Skeletal muscle satellite cell (primary cell): Measurements from ENCODE around the gene KIF16B.

ENCODE experiments used
- H3K27me3 ChIP-seq: 2 replicates; pipeline ENCODE4 v1.7.0; 2013; ENCODE audit warnings: low read length; ENCODE audit not compliant: control insufficient read depth, insufficient read depth
- H3K36me3 ChIP-seq: 2 replicates; pipeline ENCODE4 v1.7.0; 2013; ENCODE audit warnings: mild to moderate bottlenecking, control low read depth, low read length; ENCODE audit not compliant: insufficient read depth
- H3K4me1 ChIP-seq: 2 replicates; pipeline ENCODE4 v1.7.0; 2013; ENCODE audit warnings: low read length; ENCODE audit not compliant: control insufficient read depth, insufficient read depth
- H3K4me2 ChIP-seq: 2 replicates; pipeline ENCODE4 v1.7.0; 2013; ENCODE audit warnings: mild to moderate bottlenecking, low read length
- H3K4me3 ChIP-seq: 2 replicates; pipeline ENCODE4 v1.7.0; 2013; ENCODE audit warnings: low read length
- H3K9ac ChIP-seq: 2 replicates; pipeline ENCODE4 v1.7.0; 2013; ENCODE audit warnings: mild to moderate bottlenecking, low read depth, low read length, moderate library complexity
- H3K9me3 ChIP-seq: replicated peaks from 2 replicates; pipeline ENCODE4 v1.7.0; 2013; ENCODE audit warnings: mild to moderate bottlenecking, control low read depth, low read length

The KIF16B gene

GRCh38 chr20:16385462-16385861 lies 187.8 kb downstream of the KIF16B start:
- H3K27me3 ChIP-seq: no peaks in the 10 kb centered on the region
- no peaks in the 10 kb centered on the region for H3K9me3 ChIP-seq
- no peaks in the 10 kb centered on the region for H3K36me3 ChIP-seq
- H3K4me2 ChIP-seq: no peak overlapping the region
- no peaks in the 10 kb centered on the region for H3K4me1 ChIP-seq
- H3K4me3 ChIP-seq: no peak overlapping the region
- H3K9ac ChIP-seq: no peak overlapping the region

GRCh38 chr20:16381444-16381843 lies 191.8 kb downstream of the KIF16B start:
- Histone ChIP-seq H3K36me3 (no peaks in the 10 kb centered on the region), H3K27me3 (no peaks in the 10 kb centered on the region), H3K9ac (no peak overlapping the region), H3K9me3 (no peaks in the 10 kb centered on the region), H3K4me3 (no peak overlapping the region), H3K4me2 (no peak overlapping the region), H3K4me1 (no peaks in the 10 kb centered on the region)

- Histone ChIP-seq H3K4me3 (no peak overlapping the region), H3K9me3 (no peaks in the 10 kb centered on the region), H3K36me3 (no peaks in the 10 kb centered on the region), H3K27me3 (no peaks in the 10 kb centered on the region), H3K4me1 (no peaks in the 10 kb centered on the region), H3K4me2 (no peak overlapping the region), H3K9ac (no peak overlapping the region)
Measured at GRCh38 chr20:16378712-16379370, 194.4 kb downstream of the KIF16B start.

- Histone ChIP-seq H3K36me3 (no peaks in the 10 kb centered on the region), H3K27me3 (no peaks in the 10 kb centered on the region), H3K4me3 (no peak overlapping the region), H3K9ac (no peak overlapping the region), H3K4me1 (no peaks in the 10 kb centered on the region), H3K9me3 (no peaks in the 10 kb centered on the region), H3K4me2 (no peak overlapping the region)
Measured at GRCh38 chr20:16378122-16378521, 195.1 kb downstream of the KIF16B start.

- Histone ChIP-seq H3K4me1 (peaks cover 7% of the 10 kb centered on the region), H3K9ac (no peak overlapping the region), H3K27me3 (no peaks in the 10 kb centered on the region), H3K9me3 (no peaks in the 10 kb centered on the region), H3K4me2 (no peak overlapping the region), H3K4me3 (no peak overlapping the region), H3K36me3 (peaks cover 5% of the 10 kb centered on the region)
Measured at GRCh38 chr20:16369441-16369840, 203.8 kb downstream of the KIF16B start.

GRCh38 chr20:16368645-16369292 lies 204.5 kb downstream of the KIF16B start:
- Histone ChIP-seq H3K36me3 (peaks cover 5% of the 10 kb centered on the region), H3K9me3 (no peaks in the 10 kb centered on the region), H3K27me3 (no peaks in the 10 kb centered on the region), H3K4me3 (no peak overlapping the region), H3K9ac (no peak overlapping the region), H3K4me1 (peaks cover 7% of the 10 kb centered on the region), H3K4me2 (no peak overlapping the region)

GRCh38 chr20:16367948-16368560 lies 205.2 kb downstream of the KIF16B start:
- Histone ChIP-seq H3K9ac (no peak overlapping the region), H3K27me3 (no peaks in the 10 kb centered on the region), H3K4me2 (no peak overlapping the region), H3K9me3 (no peaks in the 10 kb centered on the region), H3K36me3 (peaks cover 5% of the 10 kb centered on the region), H3K4me3 (no peak overlapping the region), H3K4me1 (peaks cover 7% of the 10 kb centered on the region)

GRCh38 chr20:16366529-16366928 lies 206.7 kb downstream of the KIF16B start:
- Histone ChIP-seq H3K4me3 (no peak overlapping the region), H3K27me3 (no peaks in the 10 kb centered on the region), H3K9ac (no peak overlapping the region), H3K9me3 (no peaks in the 10 kb centered on the region), H3K36me3 (peaks cover 5% of the 10 kb centered on the region), H3K4me2 (no peak overlapping the region), H3K4me1 (peaks cover 7% of the 10 kb centered on the region)

- Histone ChIP-seq H3K27me3 (no peaks in the 10 kb centered on the region), H3K4me3 (no peak overlapping the region), H3K9me3 (no peaks in the 10 kb centered on the region), H3K4me2 (no peak overlapping the region), H3K36me3 (peaks cover 5% of the 10 kb centered on the region), H3K9ac (no peak overlapping the region), H3K4me1 (peaks cover 7% of the 10 kb centered on the region)
Measured at GRCh38 chr20:16364320-16364687, 208.9 kb downstream of the KIF16B start.

GRCh38 chr20:16363506-16364319 lies 209.5 kb downstream of the KIF16B start:
- Histone ChIP-seq H3K9ac (no peak overlapping the region), H3K4me3 (no peak overlapping the region), H3K4me1 (peaks cover 3% of the 10 kb centered on the region), H3K9me3 (no peaks in the 10 kb centered on the region), H3K36me3 (peaks cover 5% of the 10 kb centered on the region), H3K4me2 (no peak overlapping the region), H3K27me3 (no peaks in the 10 kb centered on the region)

- Histone ChIP-seq H3K27me3 (no peaks in the 10 kb centered on the region), H3K4me1 (no peaks in the 10 kb centered on the region), H3K4me2 (no peak overlapping the region), H3K4me3 (no peak overlapping the region), H3K9me3 (no peaks in the 10 kb centered on the region), H3K9ac (no peak overlapping the region), H3K36me3 (peaks cover 5% of the 10 kb centered on the region)
Measured at GRCh38 chr20:16362642-16363041, 210.6 kb downstream of the KIF16B start.
